ENCODE results near the gene USE1. TPM values are rescaled to one million over a fixed set of nuclear protein-coding genes. Genes with fewer than 3 reads are reported as not detected.

USE1 gene
- total and polyA plus RNA-seq, 9 of the 15 experiments (the other 6 are each of a cell fraction or from before 2014, with no cell fraction given) = 17.3 to 52.4 (median 34.0) TPM

DNA sequence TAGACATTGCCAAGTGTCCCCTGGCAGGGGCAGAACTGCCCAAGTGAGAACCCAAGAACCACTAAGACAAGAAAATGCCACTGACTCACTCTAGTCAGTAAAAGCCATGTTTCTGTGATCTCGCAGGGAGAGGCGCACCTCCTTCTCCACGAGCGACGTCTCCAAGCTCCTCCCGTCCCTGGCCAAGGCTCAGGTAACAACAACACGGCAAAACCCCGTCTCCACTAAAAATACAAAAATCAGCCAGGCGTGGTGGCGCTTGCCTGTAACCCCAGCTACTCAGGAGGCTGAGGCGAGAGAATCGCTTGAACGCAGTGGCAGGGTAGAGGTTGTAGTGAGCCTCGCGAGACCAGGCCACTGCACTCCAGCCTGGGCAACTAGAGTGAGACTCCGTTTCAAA is 17.5 kb upstream of the USE1 start (continued):
- TF ChIP-seq FOXM1 (IDR thresholded peaks at IDR 0.05; ENCODE audit: low read depth) (no peak), FOXM1 (CRISPR knock-in tag; IDR thresholded peaks at IDR 0.05; ENCODE audit: low read depth) (no peak)

GRCh38 chr19:17200408-17201079 is 14.6 kb upstream of the USE1 start:
- Histone ChIP-seq H4K20me1 (replicated peaks; ENCODE audit: control insufficient read depth, insufficient read depth, low read length) (no peaks in the 10 kb centered on the region), H3K27me3 (ENCODE audit: control insufficient read depth in 2 of 2, insufficient read depth in 2 of 2, low read length in 2 of 2) (no peaks in the 10 kb centered on the region), H3K9me3 (replicated peaks; ENCODE audit: control insufficient read depth, insufficient read depth, low read depth, low read length) (no peaks in the 10 kb centered on the region), H3K36me3 (ENCODE audit: control insufficient read depth, insufficient read depth, low read length) (peaks cover 53% of the 10 kb centered on the region; the same call in 2 of the 3 replicates), H3K4me2 (ENCODE audit: insufficient read depth, low read length) (no peak overlapping the region), H3K79me2 (ENCODE audit: control insufficient read depth, insufficient read depth, low read length) (no peaks in the 10 kb centered on the region), H2AFZ (ENCODE audit: low read depth, low read length) (no peak overlapping the region), H3K4me1 (replicated peaks in 1 of 2; ENCODE audit: control insufficient read depth in 2 of 2, insufficient read depth in 2 of 2, low read length in 2 of 2) (peaks cover 0 to 8% of the 10 kb centered on the region in 2 experiments; a peak in 1 of 5 replicates), H3K9ac (ENCODE audit: insufficient read depth in 1 of 2, low read depth in 2 of 2, low read length in 2 of 2) (peak overlapping the region in 1 of 2 experiments; percentile 52; a peak in 1 of 4 replicates), H3K27ac (ENCODE audit: extremely low read depth, low read depth, low read length) (no peak overlapping the region), H3K9me1 (ENCODE audit: control insufficient read depth, insufficient read depth, low read length) (no peaks in the 10 kb centered on the region), H3K4me3 (no peak overlapping the region)
- ChIA-PET POLR2A (interaction anchor here (0.7 kb wide), 2 partner anchors 69 to 311 kb away, joined by 3 read pairs; partner anchors contain the start of gene PGLS), CTCF (ENCODE audit: low intra/inter-chr PET ratio) (no interaction called here)
- DNase-seq (ENCODE audit: extremely low read depth in 1 of 4, low spot score in 3 of 4) (no peak), FAIRE-seq (no peak), ATAC-seq (no peak)
- no TSS peak for BruUV-seq (replicated peaks)
- intact Hi-C loops (cut with micrococcal nuclease) (loop anchor here (10.0 kb wide), 1 partner anchor 126 kb away; the partner anchor contains the start of genes HAUS8 and MYO9B), in situ Hi-C loops (cut with MboI) (loop anchor here (5.0 kb wide), 1 partner anchor 77 kb away; no protein-coding TSS in a partner anchor)
- TF ChIP-seq NFIC (IDR thresholded peaks at IDR 0.05) (peak; percentile 85), THRB (CRISPR knock-in tag; conservative IDR thresholded peaks at IDR 0.05) (no peak)
- WGBS (ENCODE audit: insufficient coverage, low coverage, missing lambda C conversion rate) = 83% methylated on average over 13 of the region's 16 CpGs

Measured in K562 (cell line).